HepG2 (cell line): ENCODE measurements around the gene NYNRIN. TPM values are rescaled to one million over a fixed set of nuclear protein-coding genes. Genes with fewer than 3 reads are reported as not detected.

ENCODE experiments used
- MAFF ChIP-seq: IDR thresholded peaks from 2 replicates; pipeline ENCODE4 v1.6.1; 2011; ENCODE audit warnings: low read depth, low read length, improper control_type of control experiment
- MIER3 ChIP-seq: IDR thresholded peaks from 2 replicates; pipeline ENCODE4 v1.6.1; 2016; ENCODE audit warnings: missing compliant biosample characterization, borderline replicate concordance
- MTA3 ChIP-seq: sonication (generic); formaldehyde crosslinking; IDR thresholded peaks from 2 replicates; pipeline ENCODE4 v1.4.0; 2020; ENCODE audit warnings: missing genetic modification reagents
- NFYB ChIP-seq: sonication (generic); formaldehyde crosslinking; IDR thresholded peaks from 2 replicates; pipeline ENCODE4 v1.4.0; 2020; ENCODE audit warnings: missing genetic modification reagents
- PAX8 ChIP-seq: sonication (generic); formaldehyde crosslinking; IDR thresholded peaks from 2 replicates; pipeline ENCODE4 v1.8.0; 2022; ENCODE audit warnings: mild to moderate bottlenecking, missing genetic modification reagents, borderline replicate concordance
- PHF20 ChIP-seq: sonication (generic); formaldehyde crosslinking; IDR thresholded peaks from 2 replicates; pipeline ENCODE4 v1.5.0; 2020; ENCODE audit warnings: mild to moderate bottlenecking, missing genetic modification reagents
- PRDM15 ChIP-seq: sonication (generic); formaldehyde crosslinking; IDR thresholded peaks from 2 replicates; pipeline ENCODE4 v1.4.0; 2020; ENCODE audit warnings: missing genetic modification reagents
- PRDM4 ChIP-seq: sonication (generic); formaldehyde crosslinking; IDR thresholded peaks from 2 replicates; pipeline ENCODE4 v1.9.0; 2021; ENCODE audit warnings: missing genetic modification reagents, borderline replicate concordance
- SMAD1 ChIP-seq: sonication (generic); formaldehyde crosslinking; IDR thresholded peaks from 2 replicates; pipeline ENCODE4 v1.4.0; 2020; ENCODE audit warnings: missing genetic modification reagents, low read depth, mild to moderate bottlenecking, borderline replicate concordance
- SMARCC2 ChIP-seq: fragments of 450-650 bp; IDR thresholded peaks from 2 replicates; pipeline ENCODE4 v1.6.1; 2017; ENCODE audit warnings: antibody characterized with exemption, mild to moderate bottlenecking
- THAP8 ChIP-seq: sonication (generic); formaldehyde crosslinking; IDR thresholded peaks from 2 replicates; pipeline ENCODE4 v1.5.1; 2020; ENCODE audit warnings: missing genetic modification reagents, mild to moderate bottlenecking, borderline replicate concordance
- U2AF2 ChIP-seq: fragments of 200-400 bp; formaldehyde crosslinking; IDR thresholded peaks from 2 replicates; pipeline ENCODE4 v1.6.1; 2017; ENCODE audit warnings: low read depth, mild to moderate bottlenecking, low read length
- ZBTB14 ChIP-seq: sonication (generic); formaldehyde crosslinking; IDR thresholded peaks from 2 replicates; pipeline ENCODE4 v1.4.0; 2020; ENCODE audit warnings: missing genetic modification reagents
- ZBTB2 ChIP-seq: sonication (generic); formaldehyde crosslinking; IDR thresholded peaks from 2 replicates; pipeline ENCODE4 v1.8.0; 2022; ENCODE audit warnings: low read depth, missing genetic modification reagents
- ZBTB26 ChIP-seq: IDR thresholded peaks from 2 replicates; pipeline ENCODE4 v1.6.1; 2016; ENCODE audit warnings: missing compliant biosample characterization, missing genetic modification reagents, borderline replicate concordance
- ZBTB7A ChIP-seq: sonication (generic); formaldehyde crosslinking; IDR thresholded peaks from 2 replicates; pipeline ENCODE4 v1.8.0; 2022; ENCODE audit warnings: mild to moderate bottlenecking, missing genetic modification reagents
- ZC3H13 ChIP-seq: sonication (generic); formaldehyde crosslinking; IDR thresholded peaks from 2 replicates; pipeline ENCODE4 v1.8.1; 2023; ENCODE audit warnings: mild to moderate bottlenecking, missing genetic modification reagents, moderate library complexity
- ZNF790 ChIP-seq: sonication (generic); formaldehyde crosslinking; IDR thresholded peaks from 2 replicates; pipeline ENCODE4 v1.8.0; 2022; ENCODE audit warnings: missing genetic modification reagents, mild to moderate bottlenecking, borderline replicate concordance
- polyA plus RNA-seq, 8 experiments: library from polyadenylated mRNA; depleted of rRNA in 3 of 8; stranded (reverse) in 7 of 8; unstranded in 1 of 8; fragments of >200 nt; fragmentation: Illumina TruSeq in 4 of 8; extraction: Trizol in 4 of 8; gene quantifications; 2 replicates each; pipeline versions ENCODE4 v1.2.1 to v1.2.3, GENCODE V29; 2011 to 2016; ENCODE audit warnings: low read depth in 4 of 8, missing spikeins in 1 of 8, mixed read lengths in 1 of 8; ENCODE audit not compliant: insufficient read depth in 1 of 8
- total RNA-seq, 5 experiments: library from RNA; depleted of rRNA; stranded (reverse); fragments of >200 nt; fragmentation: Illumina TruSeq; extraction: Trizol; gene quantifications; 2 replicates each; pipeline ENCODE4 v1.2.3, GENCODE V29; 2016; ENCODE audit warnings: low read depth in 1 of 5

Gene NYNRIN
- total and polyA plus RNA-seq, 2 of the 13 experiments (the other 11 are each of a cell fraction or from before 2014, with no cell fraction given), result 0.63 to 1.1 TPM

- TF ChIP-seq PRDM15 (CRISPR knock-in tag) (no peak), ZC3H13 (no peak), ZBTB14 (no peak), ZBTB26 (CRISPR knock-in tag) (no peak), ZNF790 (no peak), MAFF (peak; percentile 83), MIER3 (CRISPR knock-in tag) (no peak), U2AF2 (no peak), ZBTB2 (CRISPR knock-in tag) (no peak), PAX8 (CRISPR knock-in tag) (no peak), MTA3 (CRISPR knock-in tag) (no peak), SMARCC2 (no peak), SMAD1 (CRISPR knock-in tag) (no peak), THAP8 (CRISPR knock-in tag) (no peak), NFYB (CRISPR knock-in tag) (no peak), ZBTB7A (no peak), PRDM4 (CRISPR knock-in tag) (no peak), PHF20 (0 out of 2 replicates have a peak, but pooled peaks have one; percentile 11)
Observed at GRCh38 chr14:24399999-24400718, 1.4 kb downstream of the NYNRIN start (continued).
